GM19463 (cell line): ENCODE results near the gene CHEK2.
"Not testable (repeated sequence)": the region's sequence is repeated elsewhere in the genome, so short reads cannot be mapped to it uniquely, and the experiment has no call there.

Experiments used
- ATAC-seq: cut with Tn5 transposase; IDR thresholded peaks from one replicate; pipeline ENCODE4 v1.9.1; 2021; ENCODE audit warnings: mild to moderate bottlenecking, moderate library complexity; ENCODE audit not compliant: unreplicated experiment

The CHEK2 gene

DNA sequence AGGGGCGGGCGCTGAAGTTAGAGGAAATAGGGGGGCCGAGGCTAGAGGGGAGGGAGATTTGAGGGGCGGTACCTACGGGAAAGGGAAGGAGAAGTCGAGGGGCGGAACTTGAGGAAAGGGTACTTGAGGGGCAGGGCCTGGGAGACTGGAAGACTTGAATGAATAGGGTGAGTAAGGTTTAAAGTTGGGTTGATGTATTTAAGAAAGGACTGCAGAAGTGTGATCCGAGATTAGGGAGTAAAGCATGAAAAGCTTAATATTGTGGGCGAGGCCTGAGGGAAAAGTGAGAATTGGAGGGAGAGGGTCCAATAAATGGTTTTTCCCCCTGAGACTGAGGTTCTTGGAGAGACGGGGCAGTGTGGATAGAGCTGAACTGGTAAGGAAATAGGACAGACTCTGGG is 942 bp upstream of the CHEK2 start:
- no peak for ATAC-seq

DNA sequence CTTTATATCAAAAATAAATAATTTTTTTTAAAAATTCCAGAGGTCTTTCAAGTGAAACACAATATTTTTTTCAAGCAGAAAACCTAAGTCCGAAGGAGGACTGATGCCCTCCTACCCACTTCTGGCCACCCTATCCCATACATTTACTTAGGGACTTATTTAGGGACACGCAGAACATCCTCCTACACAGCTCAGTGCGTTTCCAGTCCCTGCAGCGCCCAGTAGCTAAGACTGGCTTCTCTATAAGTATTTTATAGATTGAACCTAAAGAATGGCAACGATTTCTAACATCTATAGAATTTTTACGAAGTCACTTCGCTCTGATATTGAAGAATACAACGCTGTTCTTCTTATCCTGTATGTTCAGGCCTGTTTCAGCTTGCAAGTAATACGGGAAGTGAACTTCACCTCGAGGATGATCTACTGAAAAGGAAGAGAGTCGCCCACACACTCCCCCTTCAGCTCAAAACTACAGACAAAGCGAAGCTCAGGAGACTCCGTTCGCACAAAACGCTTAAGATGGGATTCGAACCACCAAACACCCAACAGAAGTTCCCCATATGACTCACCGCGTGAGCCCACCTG is 328 bp downstream of the CHEK2 start:
- no peak for ATAC-seq

DNA sequence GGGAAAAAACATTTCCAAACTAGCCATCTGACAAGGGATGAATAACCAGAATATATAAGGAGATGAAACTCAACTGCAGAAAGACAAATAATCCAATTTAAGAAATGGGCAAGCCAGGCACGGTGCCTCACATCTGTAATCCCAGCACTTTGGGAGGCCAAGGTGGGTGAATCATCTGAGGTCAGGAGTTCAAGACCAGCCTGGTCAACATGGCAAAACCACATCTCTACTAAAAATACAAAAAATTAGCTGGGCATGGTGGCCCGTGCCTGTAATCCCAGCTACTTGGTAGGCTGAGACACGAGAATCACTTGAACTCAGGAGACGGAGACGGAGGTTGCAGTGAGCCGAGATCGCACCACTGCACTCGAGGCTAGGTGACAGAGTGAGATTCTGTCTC is 2.7 kb downstream of the CHEK2 start:
- ATAC-seq, result not testable (repeated sequence)

DNA sequence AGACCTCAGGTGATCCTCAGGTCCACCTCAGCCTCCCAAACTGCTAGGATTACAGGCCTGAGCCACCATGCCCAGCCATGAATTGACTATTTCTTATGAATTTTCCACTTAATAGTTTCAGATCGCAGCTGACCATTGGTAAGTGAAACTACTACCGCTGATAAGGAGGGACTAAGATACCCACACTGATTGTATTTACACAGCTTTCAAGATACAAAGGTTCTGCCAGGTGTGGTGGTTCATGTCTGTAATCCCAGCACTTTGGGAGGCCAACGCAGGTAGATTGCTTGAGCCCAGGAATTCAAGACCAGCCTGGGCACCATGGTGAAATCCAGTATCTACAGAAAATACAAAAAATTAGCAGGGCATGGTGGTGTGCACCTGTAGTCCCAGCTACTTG is 3.9 kb downstream of the CHEK2 start:
- ATAC-seq, result no peak

DNA sequence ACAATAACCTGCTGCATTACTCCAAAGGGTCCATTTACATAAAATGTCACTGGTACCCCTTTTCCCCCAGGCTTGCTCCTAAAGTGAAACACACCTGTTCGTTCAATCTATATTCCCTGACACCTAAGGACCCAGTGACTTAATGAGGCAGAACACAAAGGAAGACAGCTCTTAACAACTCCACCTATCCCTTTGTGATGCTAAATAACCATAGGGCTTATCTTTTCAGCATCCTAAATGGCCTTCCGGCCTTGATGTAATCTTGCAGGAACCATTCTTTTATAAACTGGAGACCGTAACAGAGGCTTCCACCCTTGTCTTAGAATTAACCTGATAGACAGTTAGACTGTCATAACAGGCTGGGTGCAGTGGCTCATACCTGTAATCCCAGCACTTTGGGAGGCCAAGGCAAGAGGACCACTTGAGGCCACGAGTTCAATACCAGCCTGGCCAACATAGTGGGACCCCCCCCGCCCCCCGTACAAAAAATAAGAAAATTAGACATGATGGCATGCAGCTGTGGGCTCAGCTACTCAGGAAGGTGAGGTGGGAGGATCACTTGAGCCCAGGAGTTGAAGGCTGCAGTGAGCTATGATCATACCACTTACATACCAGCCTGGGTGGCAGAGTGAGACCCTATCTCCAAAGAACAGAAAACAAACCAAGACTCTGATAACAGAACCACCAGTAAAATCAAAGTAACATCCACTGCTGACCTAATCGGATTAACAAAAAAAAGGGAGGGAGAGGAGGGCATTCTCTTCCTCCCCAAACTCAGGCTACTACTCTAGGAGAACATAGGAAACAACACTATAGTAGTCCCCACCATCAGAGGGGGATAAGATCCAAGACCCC is 5.1 kb downstream of the CHEK2 start:
- ATAC-seq, result no peak

DNA sequence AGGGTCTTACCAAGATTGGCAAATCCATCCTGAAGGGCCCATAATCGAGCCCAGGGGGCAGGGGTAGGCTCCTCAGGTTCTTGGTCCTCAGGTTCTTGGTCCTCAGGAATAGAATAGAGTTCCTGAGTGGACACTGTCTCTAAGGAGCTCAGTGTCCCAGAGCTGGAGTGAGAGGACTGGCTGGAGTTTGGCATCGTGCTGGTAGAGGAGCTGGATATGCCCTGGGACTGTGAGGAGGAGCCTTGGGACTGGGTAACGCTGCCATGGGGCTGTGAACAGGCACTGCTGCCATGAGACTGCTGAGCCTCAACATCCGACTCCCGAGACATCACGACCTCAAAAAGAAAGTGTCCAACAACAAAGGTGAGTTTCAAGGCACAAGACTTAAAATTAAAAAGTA is 7.2 kb downstream of the CHEK2 start:
- ATAC-seq, result no peak

DNA sequence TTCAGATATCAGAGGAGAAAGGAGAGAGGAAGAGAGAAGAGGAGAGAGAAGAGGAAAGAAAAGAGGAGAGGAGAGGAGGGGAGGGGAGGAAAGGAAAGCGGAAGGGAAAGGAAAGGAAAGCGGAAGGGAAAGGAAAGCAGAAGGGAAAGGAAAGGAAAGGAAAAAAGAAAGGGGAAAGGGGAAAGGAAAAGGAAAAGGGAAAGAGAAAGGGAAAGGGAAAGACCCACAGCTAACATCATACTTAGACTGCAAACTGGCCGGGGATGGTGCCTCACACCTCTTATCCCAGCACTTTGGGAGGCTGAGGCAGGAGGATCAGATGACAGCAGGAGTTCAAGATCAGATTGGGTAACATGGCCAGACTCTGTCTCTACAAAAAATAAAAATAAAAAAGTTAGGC is 11.4 kb downstream of the CHEK2 start:
- no peak for ATAC-seq

DNA sequence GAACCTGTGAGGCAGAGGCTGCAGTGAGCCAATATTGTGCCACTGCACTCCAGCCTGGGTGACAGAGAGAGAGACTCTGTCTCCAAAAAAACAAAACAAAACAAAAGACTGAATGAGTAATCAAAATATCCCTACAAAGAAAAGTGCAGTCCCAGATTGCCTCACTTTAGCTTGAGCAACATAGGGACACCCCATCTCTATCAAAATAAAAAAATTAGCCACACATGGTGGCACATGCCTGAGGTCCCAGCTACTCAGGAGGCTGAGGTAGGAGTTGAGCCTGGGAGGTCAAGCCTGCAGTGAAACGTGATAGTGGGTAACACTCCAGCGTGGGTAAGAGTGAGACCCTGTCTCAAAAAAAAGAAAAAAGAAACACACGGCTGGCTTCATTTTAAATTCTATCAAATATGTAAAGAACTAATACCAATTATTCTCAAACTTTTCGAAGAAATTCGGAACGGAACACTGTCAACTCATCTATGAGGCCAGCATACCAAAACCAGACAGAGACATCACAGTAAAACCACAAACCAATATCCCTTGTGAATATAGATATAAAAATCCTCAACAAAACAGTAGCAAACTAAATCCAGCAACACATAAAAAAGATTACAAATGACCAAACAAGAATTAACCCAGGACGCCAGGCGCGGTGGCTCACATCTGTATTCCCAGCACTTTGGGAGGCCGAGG is 12.9 kb downstream of the CHEK2 start:
- ATAC-seq, result no peak

DNA sequence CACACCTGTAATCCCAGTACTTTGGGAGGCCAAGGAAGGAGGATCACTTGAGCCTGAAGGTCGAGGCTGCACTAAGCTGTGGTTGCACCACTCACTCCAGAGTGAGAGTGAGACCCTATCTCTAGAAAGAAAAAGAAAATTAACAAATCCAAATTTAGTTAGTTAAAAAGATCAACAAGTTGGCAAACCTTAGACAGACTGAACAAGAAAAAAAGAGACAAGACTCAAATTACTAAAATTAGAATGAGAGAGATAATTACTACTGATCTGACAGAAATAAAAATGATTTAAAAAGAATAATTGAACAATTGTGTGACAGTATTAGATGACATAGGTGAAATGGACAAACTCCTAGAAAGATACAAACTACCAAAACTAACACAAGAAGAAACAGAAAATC is 13.6 kb downstream of the CHEK2 start:
- ATAC-seq, result no peak

DNA sequence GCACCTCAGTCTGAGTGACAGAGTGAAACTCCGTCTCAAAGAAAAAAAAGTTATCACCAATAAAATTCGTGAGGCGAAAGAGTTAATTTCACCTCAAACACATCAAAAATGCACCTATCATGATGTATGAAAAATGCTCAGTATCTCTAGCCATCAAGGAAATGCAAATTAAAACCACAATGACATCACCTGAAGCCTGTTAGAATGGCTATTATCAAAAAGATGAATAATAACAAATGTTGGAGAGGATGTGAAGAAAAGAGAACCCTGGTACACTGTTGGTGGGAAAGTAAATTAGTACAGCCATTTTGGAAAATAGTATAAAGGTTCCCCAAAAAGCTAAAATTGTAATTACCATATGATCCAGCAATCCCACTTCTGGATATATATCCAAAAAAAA is 23.6 kb downstream of the CHEK2 start:
- no peak for ATAC-seq

DNA sequence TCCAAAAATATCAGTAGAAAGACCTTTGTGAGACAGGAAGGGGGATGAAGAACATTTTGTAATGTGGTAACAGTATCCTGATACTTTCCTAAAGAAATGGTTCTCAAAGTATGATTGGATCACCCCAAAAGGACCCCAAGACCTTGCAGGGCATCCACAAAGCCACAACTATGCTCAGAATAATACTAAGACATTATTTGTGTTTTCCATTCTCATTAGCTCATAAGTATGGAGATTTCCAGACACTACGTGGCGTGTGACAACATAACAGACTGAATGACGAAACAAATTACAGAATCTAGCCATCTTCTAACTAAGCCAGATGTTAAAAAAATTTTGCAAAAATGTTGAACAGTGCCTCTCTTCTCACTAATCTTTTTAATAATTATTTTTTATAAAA is 24.9 kb downstream of the CHEK2 start:
- no peak for ATAC-seq

DNA sequence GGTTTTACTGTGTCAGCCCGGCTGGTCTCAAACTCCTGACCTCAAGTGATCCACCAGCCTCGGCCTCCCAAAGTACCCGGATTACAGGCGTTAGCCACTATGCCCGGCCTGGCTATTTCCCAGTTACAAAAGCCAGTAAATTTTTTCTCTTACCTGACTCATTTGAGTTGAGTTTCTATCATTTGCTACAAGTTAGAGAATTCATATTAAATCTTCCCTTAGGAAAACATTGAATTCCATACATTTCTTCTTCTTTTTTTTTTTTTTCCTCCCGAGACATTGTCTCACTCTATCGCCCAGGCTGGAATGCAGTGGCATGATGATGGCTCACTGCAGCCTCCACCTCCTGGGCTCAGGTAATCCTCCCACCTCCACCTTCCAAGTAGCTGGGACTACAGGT is 26.0 kb downstream of the CHEK2 start:
- ATAC-seq, result no peak

DNA sequence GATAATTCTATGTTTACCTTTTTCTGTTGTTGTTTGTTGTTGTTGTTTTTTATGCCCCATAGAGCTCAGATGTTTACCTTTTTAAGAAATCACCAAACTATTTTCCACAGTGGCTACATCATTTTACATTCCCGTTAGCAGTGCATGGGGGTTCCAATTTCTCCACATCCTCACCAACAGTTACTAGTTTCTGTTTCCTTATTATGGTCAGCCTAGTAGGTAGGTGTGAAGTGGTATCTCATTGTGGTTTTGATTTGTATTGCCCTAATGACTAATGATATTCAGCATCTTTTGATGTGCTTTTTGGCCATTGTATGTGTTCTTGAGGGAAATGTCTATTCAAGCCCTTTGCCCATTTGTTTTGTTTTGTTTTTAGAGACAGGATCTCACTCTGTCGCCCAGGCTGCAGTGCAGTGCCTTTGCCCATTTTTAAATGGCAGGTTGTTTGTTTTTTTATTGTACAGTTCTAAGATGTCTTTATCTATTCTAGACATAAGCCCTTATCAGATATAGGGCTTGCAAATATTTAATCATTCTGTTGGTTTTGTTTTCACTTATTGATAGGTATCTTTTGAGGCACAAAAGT is 27.5 kb downstream of the CHEK2 start:
- ATAC-seq, result no peak

DNA sequence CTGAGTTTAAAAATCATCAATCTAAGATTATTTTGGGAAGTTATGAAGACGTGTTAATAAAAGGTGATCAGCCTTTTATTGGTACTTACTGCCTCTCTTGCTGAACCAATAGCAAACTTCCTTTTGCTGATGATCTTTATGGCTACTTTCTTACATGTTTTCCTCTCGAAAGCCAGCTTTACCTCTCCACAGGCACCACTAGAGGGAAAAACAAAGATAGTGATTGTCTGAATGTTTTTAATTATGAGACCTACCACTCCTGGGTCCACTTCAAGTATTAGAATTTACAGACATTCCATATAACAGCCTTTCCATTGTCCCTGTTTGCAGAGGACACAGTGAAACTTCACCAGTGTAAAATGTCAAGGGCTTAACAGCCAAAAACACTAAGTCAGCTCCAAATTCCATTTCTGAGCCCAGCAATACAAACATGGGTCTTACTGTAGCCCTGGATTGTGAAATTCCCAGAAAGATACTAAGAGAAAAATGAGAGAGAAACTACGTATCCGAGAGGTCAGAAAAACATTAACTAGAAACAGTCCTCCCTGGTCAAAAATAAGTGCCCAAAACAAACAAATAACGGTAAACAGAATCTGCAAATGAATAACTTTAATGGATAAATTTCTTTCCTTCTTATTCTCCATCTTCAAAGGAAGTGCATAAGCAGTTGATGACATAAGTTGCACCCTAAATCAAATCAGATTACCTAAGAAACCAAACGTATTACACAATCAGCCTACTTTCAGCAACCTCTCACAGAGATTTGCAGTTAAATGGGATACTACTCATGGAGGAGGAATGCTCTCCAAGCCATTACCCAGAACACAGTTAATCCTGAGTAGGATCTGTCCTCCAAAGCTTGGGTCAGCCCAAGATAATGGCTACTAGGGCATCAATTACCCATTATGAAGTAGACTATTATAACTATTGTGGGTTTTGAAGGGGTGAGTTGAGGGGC is 29.5 kb downstream of the CHEK2 start:
- no peak for ATAC-seq

DNA sequence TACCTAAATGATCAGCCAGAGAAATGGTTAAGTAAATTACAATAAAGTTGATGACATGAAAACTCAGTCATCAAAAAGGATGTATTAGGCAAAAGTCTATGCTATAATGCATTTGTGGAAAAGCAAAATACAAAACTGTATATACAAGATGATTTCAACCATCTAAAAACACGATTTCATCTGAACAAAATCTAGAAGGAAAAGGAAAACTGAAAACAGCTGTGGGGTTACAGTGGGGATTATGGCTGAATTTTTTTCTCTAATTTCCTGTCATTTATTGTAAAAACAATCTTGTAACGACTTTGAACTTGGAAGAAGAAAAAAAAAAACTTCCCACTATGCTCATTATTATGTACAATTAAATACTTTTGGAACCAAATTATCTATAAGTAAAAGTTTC is 30.3 kb downstream of the CHEK2 start:
- ATAC-seq, result no peak

DNA sequence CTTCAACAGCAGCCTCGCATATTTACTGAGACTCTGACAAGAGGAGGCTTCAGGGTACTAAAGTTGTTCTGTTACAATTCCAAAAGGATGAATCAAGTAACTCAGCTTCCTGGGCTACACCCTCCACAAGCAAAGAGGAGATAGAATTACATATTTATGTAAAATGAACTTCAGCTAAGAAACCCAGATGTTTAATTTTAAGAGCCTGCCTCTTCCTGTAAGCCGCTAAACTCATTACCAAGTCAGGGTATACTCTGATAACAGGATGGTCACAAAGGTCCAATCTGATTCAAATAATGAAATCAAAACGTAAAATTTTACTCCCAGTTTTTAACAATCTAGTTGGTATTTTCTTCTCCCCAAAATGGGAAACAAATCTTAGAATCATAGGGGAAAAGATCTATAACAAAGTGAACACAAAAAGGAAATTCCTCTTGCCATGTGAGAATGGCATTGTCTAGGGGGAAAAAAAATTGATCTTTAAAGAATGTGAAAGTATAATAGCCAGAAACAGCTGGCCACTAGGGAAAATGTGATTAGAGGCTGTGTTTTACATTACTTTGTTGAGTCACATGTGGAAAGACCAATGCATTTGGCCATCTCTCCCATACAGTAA is 30.9 kb downstream of the CHEK2 start:
- ATAC-seq, result no peak

DNA sequence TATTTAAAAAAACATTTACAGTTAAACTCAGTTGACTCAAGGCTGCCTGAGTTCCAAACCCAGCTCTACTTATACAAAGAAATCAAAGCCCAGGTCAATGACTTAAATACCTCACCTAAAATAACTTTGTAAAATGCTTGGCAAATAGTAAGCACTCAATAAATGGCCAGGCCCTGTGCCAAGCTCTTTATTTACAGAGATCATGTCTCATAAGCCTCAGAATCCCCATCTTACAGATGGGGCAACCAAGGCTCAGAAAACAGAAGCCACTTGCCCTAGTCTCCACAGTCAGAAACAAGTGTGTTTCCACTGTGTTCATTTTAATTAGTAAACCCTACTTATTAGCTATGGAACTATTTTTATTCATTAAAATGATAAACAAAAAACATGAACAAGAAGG is 31.5 kb downstream of the CHEK2 start:
- ATAC-seq, result no peak

DNA sequence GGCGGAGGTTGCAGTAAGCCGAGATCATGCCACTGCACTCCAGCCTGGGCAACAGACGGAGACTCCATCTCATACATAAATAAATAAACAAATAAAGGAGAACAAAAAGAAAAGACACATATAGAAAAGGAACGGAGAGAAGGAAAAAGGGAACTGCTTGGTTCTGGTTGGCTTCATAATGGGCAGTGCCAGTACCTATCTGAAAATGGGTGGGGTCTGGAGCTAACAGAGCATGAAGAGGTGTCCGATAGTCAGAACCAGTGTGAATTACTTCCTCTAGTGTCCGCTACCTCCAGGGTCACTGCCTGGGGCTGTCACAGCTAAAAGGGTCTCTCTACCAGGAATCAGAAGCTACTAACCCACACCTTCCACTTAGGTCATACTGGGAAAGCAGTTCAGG is 34.8 kb downstream of the CHEK2 start:
- ATAC-seq, result no peak

DNA sequence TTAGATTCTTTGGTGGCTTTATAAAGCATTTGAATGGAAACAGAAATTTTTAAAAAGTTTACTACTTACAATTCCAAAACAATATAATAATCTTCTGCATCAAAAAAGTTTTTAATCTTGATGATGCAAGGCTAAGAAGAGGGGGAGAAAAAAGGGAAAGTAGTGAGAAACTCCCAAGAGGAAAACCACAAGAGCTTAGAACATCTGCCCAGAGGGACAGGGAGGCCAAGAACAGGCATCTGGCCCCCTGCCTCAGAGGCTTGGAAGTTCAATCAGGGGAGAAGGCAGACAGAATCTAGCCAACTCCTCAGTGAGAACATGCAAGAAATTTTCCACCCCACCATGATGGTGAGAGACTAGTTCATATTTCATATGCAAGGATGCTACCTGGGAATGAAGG is 38.2 kb downstream of the CHEK2 start:
- no peak for ATAC-seq

DNA sequence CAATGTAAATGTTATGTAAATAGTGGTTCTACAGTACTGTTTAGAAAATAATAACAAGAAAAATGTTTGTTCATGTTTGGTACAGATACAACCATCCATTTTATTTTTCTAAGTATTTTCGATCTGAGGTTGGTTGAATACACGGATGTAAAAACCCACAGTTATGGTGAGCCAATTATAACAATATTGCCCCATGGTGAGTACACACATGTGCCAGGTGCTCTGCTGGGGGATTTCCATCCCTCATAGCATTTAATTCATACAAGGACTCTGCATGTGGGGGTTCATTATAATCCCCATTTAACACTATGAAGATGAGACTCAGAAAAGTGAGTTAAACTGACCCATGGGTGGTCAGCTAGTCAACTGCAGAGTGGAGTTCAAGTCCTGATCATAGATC is 38.7 kb downstream of the CHEK2 start:
- no peak for ATAC-seq
